Fibroblast of peridontal ligament (primary cell): ENCODE data around the gene ING4.
A peak's percentile ranks its signal among the peaks of the same experiment; 100 is the strongest.

Source experiments
- DNase-seq: peaks from one replicate; pipeline ENCODE4 v3.0.0-alpha.2; 2010; ENCODE audit errors: extremely low read depth

ING4 gene

DNA sequence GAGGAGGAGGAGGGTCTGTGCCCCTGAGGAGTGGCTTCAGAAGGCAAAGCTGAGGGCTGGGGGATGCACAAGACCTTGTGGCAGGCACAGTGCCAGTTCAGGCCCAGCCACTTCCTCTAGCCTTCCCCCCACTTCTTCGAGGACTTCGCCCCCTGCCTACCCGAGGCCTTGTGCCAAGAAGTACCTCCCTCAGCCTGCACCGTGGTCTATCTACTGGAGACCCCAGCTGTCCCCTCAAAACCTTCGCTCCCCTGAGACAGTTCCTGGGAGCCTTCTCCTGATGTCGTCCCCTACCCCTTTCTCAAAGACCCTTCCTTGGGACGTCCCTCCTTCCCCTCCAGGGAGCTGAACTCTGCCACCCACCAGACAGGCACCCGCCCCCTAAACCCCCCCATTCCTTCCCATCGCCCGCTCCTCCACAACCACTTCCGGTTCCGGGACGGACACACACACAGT is 25.7 kb upstream of the ING4 start:
- DNase-seq = no peak

DNA sequence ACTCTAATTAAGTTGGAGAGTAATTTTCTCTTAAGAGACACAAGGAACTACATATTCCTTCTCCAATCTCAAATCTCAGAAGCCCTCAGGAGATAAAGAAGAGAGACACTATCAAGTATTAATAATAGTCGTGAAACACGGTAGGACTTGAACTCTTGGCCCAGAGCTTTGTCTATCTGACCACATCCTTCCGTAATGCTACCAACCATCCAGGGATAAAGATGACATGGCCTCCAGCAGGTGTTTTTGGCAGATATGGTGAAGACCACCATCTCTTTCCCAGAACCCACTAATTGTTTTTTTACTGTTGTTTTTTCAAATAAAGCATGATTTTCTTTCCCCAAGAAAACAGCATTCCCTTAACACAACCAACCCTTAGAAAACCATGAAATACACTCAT is 22.9 kb upstream of the ING4 start:
- no peak for DNase-seq

DNA sequence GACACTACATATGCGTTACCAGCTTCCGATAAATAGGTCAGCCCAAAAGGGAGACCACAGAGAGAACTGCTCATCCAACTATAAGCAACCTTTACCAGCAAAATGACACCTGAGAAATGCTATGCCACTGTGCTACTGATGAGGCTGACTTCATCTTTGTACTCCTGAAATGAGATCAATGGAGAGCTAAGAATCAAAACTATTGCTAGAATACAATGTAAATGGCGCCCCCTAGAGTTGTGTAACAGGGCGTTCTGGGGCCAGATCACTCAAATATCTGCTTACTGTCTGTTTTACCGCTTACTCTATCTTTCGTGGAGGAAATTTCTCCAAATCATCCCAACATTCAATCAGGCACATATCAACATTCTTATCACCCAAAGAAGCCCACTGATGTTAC is 21.7 kb upstream of the ING4 start:
- peak; percentile 45 for DNase-seq

DNA sequence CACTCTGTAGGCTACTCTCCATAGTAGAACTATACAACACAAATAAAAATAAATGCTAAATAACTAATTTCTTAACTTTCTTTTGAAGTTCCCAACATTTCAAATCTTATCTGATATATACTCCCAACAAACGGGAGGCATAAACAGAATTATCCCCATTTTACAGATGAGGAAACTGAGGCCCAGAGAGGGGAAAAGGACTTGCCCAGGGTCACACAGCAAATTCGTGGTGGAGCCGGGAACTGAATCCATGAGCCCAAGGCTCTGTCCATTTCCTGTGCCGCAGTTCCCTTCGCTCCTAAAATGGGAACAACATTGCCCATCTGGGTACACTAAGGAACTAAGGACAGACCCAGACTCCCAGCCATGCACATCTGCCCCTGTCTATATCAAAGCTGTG is 14.0 kb upstream of the ING4 start:
- no peak for DNase-seq

DNA sequence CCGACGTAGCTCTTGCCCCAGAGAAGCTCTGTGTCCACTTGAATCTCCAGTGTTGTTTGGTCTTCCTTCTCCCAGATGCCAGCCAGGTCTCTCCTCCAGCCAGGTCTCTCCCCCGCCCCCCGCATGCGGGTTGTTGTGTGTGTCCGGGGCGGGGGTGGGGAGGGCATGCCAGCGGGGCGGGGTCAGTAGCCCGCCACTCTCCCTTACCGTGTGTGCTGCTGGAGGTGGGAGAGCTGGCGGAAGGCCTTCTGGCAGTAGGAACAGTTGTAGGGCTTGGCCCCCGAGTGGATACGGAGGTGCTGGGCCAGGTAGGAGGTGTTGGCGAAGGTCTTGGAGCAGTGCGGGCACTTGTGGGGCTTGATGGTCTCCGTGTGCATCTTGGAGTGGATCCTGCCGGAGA is 9.2 kb upstream of the ING4 start:
- DNase-seq = no peak

DNA sequence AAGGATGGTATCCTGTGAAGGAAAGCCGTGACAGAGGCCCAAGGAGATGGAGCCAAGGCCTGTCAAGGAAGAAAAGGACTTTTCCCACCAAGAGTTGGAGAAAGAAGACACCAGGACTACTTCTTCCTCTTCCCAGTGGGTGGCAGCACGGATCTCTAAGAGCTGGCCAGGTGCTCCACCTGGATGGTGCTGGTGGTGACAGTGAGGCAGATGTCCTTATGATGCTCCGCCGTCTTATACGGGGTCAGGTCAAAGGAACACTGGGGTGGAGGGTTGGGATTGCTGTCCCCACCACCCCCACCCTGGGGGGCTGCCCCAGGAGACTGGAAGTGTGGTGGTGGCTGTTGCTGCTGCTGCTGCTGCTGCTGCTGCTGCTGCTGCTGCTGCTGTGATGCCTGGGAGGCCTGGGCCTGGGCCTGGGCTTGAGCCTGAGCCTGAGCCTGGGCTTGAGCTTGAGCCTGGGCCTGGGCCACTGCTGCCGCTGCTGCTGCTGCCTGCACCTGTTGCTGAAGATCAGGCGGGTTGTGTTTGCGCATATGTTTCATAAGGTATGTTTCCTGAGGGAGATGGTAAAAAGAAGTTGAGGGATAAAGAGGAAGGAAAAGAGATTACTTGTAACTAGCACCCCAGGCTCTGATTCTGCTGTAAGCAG is 4.8 kb upstream of the ING4 start:
- DNase-seq = no peak

DNA sequence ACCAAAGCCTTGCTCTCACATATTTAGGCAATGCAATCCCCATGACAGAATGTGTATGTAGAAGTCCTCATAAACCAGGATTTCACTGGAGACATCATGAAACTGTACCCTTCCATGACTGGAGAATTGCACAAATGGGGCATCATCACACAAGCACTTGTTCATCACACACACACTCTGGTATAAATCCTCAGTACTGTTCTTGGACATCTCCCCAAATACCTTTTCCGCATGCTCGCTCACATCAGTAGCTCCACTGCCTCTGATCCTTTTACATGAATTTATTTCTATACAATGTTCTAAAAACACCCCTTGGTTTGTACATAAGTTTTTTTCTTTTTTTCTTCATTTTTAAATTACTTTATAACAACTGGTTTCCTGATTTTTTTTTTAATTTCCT is 3.3 kb upstream of the ING4 start:
- DNase-seq = no peak

DNA sequence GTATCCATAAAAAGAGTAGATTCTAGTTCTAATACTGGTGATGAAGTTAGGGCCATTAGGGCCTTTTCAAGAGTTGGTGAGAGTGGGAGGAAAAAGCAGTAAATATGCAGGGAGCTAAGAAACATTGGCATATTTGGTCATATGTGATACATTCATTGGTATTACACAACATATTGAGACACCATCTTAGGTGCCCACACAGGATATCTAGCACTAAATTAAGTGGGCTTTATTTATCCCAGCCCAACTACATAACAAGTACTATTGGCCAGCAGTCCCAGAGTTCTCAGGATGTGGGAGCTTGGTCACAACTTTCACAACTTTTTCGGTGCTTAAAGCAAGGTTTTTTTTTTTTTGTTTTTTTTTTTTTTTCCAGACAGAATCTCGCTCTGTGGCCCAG is 2.0 kb upstream of the ING4 start:
- no peak for DNase-seq

DNA sequence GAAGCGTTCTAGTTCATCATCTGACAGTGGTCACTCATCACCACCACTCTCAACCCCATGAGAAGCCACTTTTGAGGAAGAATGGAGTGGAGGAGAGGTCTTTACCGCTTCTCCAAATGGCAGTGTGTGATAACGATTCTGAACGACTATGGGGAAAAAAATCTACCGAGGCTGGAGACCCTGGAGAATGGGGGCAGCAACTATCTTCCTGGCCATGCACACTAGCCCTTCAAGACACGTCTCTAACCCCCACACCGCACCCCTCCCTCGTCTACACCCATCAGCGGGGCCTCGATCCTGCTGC is 365 bp downstream of the ING4 start:
- DNase-seq = no peak

DNA sequence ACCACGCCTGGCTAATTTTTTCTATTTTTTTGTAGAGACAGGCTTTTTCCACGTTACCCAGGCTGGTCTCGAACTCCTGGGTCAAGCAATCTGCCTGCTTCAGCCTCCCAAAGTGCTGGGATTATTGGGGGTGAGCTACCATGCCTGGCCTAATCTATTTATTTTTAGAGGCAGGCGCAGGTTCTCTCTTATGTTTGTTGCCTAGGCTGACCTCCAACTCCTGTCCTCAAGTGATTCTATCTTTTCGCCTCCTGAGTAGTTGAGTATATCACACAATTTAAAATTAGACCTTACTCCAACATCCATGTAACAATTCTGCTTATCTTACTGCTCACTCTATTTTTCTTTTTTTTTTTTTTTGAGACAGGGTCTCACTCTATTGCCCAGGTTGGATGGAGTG is 8.9 kb downstream of the ING4 start:
- DNase-seq = no peak

DNA sequence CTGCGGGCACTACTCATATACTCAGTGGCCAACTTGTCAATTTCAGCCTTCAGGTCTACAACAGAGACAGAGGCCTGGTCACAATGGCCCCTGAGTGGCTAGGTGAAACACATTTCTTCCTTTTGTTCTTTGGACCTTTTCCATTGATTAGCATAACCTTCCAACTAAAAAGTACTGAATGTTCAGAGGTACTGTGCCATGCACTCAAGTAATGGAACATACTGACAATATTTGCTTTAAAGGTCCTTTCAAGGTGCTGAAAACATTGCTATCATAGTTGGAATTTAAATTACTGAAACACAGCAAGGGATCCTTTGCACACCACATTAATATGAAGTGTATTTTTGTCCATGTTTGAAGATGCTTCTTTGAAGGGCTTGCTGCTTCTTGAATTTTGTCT is 9.6 kb downstream of the ING4 start:
- no peak for DNase-seq

DNA sequence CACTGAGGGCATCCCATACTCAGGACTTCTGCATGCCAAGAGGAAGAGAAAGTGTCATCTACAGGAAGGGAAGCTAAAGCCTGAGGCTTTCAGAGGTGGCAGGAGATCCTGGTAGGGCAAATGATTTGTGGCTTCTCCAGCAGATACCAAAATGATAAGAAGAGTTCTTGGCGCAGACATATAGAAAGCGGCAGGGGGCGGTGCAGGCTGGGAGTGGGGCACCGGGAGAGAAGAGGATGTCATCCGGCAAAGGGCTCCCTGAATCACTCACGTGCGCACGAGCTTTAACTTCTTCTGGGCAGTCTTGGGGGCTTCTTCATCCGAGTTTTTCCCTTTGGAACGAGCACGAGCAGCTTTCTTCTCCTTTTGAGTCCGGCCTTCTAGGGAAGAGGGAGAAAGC is 10.5 kb downstream of the ING4 start:
- no peak for DNase-seq

DNA sequence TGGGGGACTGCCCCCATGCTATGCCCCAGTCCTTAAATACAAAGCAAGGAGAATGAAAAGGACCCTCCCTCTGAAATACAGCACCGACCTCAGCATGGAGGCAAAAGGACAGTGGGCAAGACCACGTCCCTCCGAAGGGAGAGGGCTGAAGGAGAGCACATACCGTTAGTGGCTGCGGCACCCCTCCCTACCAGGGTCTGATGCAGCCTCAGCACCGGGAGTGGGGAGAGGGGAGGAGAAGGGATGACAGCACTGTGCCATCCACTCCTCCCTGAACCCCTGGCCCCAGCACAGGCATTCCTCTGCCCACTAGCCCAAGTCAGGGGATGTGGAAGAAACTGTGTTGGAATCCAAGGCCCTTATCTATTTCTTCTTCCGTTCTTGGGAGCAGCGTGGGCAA is 12.1 kb downstream of the ING4 start:
- no peak for DNase-seq

DNA sequence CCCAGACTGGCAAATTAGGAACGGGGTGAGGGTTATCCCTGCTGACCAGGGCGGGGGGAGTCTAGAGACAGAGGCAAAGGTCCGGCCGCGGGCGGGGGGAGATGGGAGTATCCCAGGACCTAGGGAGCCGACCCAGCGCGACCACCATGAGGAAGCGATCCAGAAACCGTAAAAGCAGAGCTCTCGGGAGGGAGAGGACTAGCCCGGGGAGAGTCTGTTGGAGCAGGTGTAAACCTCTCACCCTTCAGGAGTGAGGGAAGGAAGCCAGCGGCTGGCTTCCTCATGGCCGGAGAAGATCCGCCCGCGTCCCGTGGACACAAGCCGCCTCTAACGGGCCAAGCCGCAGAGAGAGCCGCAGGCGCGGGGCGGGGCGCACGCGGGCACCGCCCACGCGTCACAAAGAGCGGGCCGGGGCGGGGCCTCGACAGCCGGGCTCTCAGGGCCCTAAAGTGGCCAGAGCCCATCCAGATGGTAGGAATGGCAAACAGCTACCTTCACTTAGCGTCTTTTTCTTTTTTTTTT is 15.8 kb downstream of the ING4 start, which contains the start of gene ACRBP:
TSS of gene ACRBP (minus strand) at position 350 of the 522 bp plus-strand sequence. CDS start at position 284, 66 bp downstream.
- no peak for DNase-seq

DNA sequence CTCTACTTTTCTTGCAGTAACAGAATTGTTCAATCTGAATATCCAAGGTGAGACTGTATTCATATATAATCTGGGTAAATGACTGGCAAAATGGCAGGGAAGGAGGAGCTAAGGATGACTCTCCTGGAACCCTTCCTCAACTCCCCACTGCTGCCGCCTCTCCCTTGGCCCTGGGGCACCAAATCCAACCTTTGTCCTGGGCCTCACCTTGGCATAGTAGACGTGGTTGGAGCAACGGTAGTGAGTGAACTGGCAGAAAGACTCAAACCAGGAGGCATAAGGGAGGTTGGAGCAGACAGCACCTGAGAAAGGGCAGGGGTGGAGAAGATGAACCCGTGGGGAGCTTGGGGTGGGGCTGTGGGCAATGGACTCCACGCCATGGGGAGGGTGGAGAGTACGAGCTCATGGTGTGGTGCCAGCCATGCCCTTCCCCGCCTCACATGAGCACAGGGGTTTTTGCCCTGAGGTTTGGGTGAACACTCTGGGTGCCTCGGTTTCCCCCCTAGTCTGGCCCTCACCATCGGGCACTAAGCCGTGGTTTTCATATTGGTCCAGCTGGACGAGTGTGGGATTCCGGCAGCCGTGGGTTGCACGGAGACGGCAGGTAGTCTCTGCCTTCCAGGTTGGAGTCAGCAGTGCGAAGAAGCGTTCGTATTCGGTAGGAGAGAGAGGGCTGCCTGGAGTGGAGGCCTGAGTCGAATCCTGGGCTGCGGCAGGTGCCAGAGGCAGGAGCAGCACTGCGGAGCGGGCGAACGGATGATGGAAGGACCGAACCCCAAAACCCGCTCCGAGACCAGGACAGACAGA is 16.4 kb downstream of the ING4 start:
- no peak for DNase-seq

DNA sequence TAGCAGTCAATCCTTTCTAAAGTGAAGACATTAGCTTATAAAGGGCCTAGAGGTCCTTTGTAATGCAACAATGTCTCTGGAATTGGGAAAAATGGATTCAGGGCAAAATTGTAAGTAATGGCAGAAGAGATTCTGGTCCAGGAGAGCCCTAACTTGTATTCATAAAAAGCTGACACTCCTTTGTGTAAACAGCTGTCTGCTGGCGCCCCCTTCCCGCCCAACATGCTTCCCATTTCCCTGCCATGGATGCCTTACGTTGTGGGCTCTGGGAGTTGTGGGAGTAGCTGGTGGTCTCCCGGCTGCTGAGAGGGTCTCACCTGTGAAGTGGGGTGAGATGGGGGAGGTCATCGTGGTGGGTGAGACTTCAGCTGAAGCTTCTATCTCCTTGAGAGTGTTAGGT is 18.0 kb downstream of the ING4 start:
- DNase-seq = no peak

DNA sequence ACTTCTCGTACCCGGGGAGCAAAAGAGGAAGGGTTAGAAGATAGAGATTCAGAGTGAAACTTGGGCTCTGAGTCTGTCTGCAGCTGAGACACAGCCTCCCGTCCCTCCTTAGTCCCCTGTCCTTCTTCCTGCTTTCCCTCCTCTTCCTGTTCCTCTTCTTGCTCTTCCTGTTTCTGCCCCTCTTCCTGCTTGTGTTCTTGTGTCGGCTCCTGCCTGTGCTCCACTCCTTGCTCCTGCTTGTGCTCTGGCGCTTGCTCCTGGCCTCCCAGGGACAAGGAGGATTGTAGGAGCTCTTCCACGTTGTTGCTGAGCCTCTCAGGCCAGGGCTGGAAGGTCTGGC is 18.7 kb downstream of the ING4 start:
- DNase-seq = no peak

DNA sequence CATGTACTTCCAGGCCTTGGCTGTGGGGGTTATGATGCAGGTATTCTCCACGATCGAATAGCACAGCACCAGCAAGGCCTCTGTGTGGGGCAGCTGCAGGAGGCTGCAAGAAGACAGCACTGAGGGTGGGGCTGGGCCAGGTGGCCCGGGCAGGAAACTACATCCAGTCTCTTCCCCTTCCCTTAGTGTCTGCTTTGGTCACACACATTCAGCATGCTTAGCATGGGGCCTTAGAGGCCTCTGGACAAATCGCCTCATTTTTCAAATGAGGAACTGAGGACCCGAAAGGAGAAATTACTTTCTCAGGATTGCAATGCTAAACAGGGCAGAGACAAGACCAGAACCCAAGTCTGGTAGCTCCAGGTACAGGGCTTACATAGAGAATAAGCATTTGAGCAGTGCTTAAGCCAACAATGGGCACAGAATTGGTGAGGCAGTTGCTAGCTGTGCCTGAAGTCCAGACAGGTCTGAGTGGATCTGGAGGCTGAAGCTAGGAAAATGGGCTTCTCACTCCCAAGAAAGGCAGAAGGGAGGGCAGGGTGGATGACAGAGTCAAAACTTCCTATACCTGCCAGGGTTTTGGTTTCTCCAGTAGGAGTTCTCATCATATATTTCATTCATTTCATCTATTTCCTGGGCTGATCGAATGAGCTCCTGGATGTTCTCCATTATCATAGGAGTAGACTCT is 19.2 kb downstream of the ING4 start:
- DNase-seq = no peak

DNA sequence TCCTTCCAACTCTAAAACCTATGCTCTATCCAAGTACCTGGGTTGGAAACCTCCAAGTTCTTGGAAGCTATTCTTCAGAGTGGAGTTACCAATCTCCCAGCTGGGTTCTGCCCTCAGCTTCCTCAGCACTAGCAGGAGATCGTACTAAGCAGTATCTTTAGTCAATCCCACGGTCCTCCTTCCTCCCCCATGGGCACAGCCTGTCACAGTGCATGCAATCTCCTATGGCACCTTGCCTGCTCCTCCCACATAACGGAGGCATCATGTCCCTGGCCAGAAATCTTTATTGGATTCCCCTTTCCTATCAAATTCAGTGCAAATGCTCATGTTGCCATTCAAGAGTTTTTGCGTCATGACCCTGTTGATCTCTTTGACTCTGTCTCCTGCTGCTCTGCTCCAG is 21.8 kb downstream of the ING4 start:
- no peak for DNase-seq

DNA sequence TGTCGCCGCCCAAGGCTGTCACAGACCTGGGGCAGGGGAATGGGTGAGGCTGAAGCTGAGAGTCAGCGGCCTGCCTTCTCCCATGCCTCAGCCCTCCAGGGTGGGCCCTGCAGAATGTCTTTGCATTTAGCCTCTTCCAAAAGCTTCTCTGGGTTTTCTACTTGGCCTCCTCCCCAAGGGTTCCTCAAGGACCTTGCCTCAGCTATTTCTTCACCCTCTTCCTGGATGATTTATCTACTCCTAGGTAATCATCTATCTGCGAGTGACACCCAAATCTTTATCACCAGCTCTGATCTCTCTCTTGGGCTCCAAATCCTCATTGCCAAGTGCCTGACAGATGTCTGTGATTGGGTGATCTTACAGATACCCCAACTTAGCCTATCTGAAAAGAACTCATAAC is 22.4 kb downstream of the ING4 start:
- no peak for DNase-seq

DNA sequence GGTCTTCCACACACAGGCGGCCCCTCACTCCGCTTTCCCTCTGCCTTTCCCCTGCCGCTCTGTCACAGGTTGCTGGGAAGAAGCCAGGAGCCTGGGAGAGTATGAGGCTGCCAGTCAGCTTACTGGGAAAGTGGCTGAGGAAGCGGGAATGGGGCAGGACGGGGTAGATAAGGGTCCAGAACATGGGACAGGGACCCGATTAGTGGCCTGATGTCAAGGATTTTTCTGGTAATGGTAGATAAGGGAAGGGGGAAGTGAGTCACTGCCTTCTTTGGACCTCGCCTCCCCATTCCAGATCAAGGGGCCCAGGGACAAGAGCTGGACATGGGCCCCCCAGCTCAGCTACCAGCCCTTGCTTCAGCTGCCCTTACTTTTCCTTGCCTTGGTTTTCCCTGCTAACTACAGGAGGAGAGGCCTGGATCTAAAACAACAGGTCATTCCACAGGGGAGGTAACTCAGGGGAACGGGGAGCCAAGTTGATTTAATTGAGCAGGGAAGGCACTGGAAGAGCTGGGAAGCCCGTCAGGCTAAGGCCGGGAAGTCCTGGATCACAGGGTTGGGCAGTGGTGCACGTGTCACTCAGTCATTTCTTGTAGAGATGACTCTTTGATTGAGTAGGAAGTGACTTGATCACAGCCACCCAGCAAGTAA is 23.6 kb downstream of the ING4 start:
- DNase-seq = no peak

DNA sequence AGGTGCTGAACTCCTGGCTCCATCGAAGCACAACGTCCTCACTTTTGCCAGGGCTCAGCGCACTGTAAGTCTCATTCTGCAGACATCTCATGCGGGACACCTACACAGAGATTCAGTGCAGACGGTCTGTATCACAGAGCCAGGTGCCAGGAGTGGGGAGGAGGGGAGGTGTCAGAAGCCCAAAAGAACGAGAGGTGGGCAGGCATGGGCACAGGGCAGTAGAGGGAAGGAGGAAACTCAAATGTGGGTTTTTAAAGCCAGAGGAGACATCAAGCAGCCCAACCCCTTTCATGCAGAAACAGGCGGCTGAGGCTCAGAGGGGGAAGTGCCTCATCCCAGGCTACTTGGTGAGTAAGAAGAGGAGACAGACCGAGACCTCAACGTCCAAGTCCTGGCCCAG is 24.6 kb downstream of the ING4 start:
- DNase-seq = no peak
